Astrocyte (in vitro differentiated cells and primary cell): ENCODE measurements around the gene ADAM22. TPM values are rescaled to one million over a fixed set of nuclear protein-coding genes. Genes with fewer than 3 reads are reported as not detected.

Source experiments
- DNase-seq: peaks from one replicate; pipeline ENCODE4 v3.0.0-alpha.2; 2010; ENCODE audit warnings: low read depth
- FAIRE-seq: peaks from 2 replicates; lab custom pipeline; 2011; peaks lifted over from hg19 to GRCh38; lab: Jason Lieb, UNC
- H2AFZ ChIP-seq: 2 replicates; pipeline ENCODE4 v1.6.0; 2012; ENCODE audit warnings: low read depth, low read length, inconsistent platforms
- H3K27ac ChIP-seq: 2 replicates; pipeline ENCODE4 v1.5.1; 2011; ENCODE audit warnings: low read depth, low read length, inconsistent platforms
- H3K27me3 ChIP-seq: 2 replicates; pipeline ENCODE4 v1.6.0; 2011; ENCODE audit warnings: low read length, inconsistent platforms; ENCODE audit not compliant: insufficient read depth
- H3K36me3 ChIP-seq: 2 replicates; pipeline ENCODE4 v1.5.1; 2011; ENCODE audit warnings: low read length, inconsistent platforms; ENCODE audit not compliant: insufficient read depth
- H3K4me1 ChIP-seq: 2 replicates; pipeline ENCODE4 v1.5.1; 2011; ENCODE audit warnings: low read length, inconsistent platforms; ENCODE audit not compliant: insufficient read depth
- H3K4me2 ChIP-seq: 2 replicates; pipeline ENCODE4 v1.6.0; 2012; ENCODE audit warnings: low read length, inconsistent platforms
- H3K4me3 ChIP-seq: 2 replicates; pipeline ENCODE4 v1.5.1; 2011; ENCODE audit warnings: low read depth, mild to moderate bottlenecking, low read length, inconsistent platforms; ENCODE audit not compliant: insufficient read depth
- H3K79me2 ChIP-seq: 2 replicates; pipeline ENCODE4 v1.6.0; 2012; ENCODE audit warnings: mild to moderate bottlenecking, low read length, inconsistent platforms; ENCODE audit not compliant: insufficient read depth
- H3K9ac ChIP-seq: 2 replicates; pipeline ENCODE4 v1.6.0; 2012; ENCODE audit warnings: mild to moderate bottlenecking, low read length, inconsistent platforms
- H3K9me3 ChIP-seq: 2 replicates; pipeline ENCODE4 v1.5.1; 2012; ENCODE audit warnings: low read depth, mild to moderate bottlenecking, low read length, inconsistent platforms; ENCODE audit not compliant: insufficient read depth
- H4K20me1 ChIP-seq: 2 replicates; pipeline ENCODE4 v1.6.0; 2012; ENCODE audit warnings: low read length, inconsistent platforms; ENCODE audit not compliant: insufficient read depth
- H3K27ac Mint-ChIP-seq: one replicate; pipeline ENCODE4 v1.8.0; 2021; ENCODE audit warnings: mild to moderate bottlenecking, mixed read lengths; ENCODE audit not compliant: unreplicated experiment
- H3K27me3 Mint-ChIP-seq: one replicate; pipeline ENCODE4 v1.8.0; 2021; ENCODE audit warnings: low read depth, mixed read lengths; ENCODE audit not compliant: unreplicated experiment
- H3K36me3 Mint-ChIP-seq: one replicate; pipeline ENCODE4 v1.8.0; 2021; ENCODE audit warnings: low read depth, mixed read lengths; ENCODE audit not compliant: unreplicated experiment
- H3K4me1 Mint-ChIP-seq: one replicate; pipeline ENCODE4 v1.8.0; 2021; ENCODE audit warnings: low read depth, mixed read lengths; ENCODE audit not compliant: unreplicated experiment
- H3K4me3 Mint-ChIP-seq: one replicate; pipeline ENCODE4 v1.8.0; 2021; ENCODE audit warnings: mild to moderate bottlenecking, moderate library complexity, mixed read lengths; ENCODE audit not compliant: unreplicated experiment
- H3K9me3 Mint-ChIP-seq: one replicate; pipeline ENCODE4 v1.8.0; 2021; ENCODE audit warnings: mild to moderate bottlenecking, mixed read lengths; ENCODE audit not compliant: unreplicated experiment
- EZH2 ChIP-seq: IDR thresholded peaks from 2 replicates; pipeline ENCODE4 v1.6.1; 2012; ENCODE audit warnings: mild to moderate bottlenecking, low read length, inconsistent platforms; ENCODE audit not compliant: insufficient read depth
- total RNA-seq: library from RNA; stranded (reverse); gene quantifications from 2 replicates; pipeline ENCODE4 v1.2.1, GENCODE V29; 2021
- TF ChIP-seq, protein P1 (sequence below): IDR thresholded peaks from 2 replicates; pipeline ENCODE4 v1.5.1; 2011; ENCODE audit warnings: low read depth, mild to moderate bottlenecking, inconsistent platforms, low read length, moderate library complexity; ENCODE audit not compliant: insufficient read depth

Gene ADAM22
- total RNA-seq, 1 donor from 2014 or later: 1.5 TPM

DNA sequence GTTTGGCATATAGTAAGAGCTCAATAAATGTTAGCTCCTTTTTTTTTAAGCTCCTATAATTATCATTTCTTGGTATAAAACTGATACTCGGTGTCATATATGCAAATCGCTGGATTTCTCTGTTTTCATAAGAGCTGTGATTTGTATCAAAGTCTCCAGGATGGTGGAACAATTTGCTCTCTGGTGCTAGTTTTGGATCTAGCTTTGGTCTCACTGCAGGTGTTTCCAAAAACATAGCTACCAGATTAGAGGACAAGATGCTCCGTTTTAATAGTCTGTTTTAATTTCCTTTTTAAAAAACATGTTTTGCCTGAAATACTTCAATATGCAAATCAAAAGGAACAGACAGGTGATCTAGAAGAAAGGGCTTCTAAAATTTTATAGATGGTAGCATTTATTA is 25.3 kb downstream of the ADAM22 start:
- Mint-ChIP-seq H3K27me3 (no peaks in the 10 kb centered on the region), H3K4me3 (no peak overlapping the region), H3K36me3 (peaks cover 2% of the 10 kb centered on the region), H3K4me1 (peaks cover 4% of the 10 kb centered on the region), H3K27ac (no peak overlapping the region), H3K9me3 (peaks cover 5% of the 10 kb centered on the region)
- no peaks in the 10 kb centered on the region for H4K20me1 ChIP-seq
- H3K4me2 ChIP-seq: no peak overlapping the region
- no peaks in the 10 kb centered on the region for H3K79me2 ChIP-seq
- H3K27ac ChIP-seq: no peak overlapping the region
- H3K4me3 ChIP-seq: no peak overlapping the region
- no peak overlapping the region for H3K9ac ChIP-seq
- TF ChIP-seq, protein P1, sequence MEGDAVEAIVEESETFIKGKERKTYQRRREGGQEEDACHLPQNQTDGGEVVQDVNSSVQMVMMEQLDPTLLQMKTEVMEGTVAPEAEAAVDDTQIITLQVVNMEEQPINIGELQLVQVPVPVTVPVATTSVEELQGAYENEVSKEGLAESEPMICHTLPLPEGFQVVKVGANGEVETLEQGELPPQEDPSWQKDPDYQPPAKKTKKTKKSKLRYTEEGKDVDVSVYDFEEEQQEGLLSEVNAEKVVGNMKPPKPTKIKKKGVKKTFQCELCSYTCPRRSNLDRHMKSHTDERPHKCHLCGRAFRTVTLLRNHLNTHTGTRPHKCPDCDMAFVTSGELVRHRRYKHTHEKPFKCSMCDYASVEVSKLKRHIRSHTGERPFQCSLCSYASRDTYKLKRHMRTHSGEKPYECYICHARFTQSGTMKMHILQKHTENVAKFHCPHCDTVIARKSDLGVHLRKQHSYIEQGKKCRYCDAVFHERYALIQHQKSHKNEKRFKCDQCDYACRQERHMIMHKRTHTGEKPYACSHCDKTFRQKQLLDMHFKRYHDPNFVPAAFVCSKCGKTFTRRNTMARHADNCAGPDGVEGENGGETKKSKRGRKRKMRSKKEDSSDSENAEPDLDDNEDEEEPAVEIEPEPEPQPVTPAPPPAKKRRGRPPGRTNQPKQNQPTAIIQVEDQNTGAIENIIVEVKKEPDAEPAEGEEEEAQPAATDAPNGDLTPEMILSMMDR: no peak
- no peak for TF ChIP-seq EZH2
- H2AFZ ChIP-seq: no peak overlapping the region
- FAIRE-seq (no peak), DNase-seq (no peak)
- H3K36me3 ChIP-seq: no peaks in the 10 kb centered on the region
- H3K27me3 ChIP-seq: no peaks in the 10 kb centered on the region
- no peaks in the 10 kb centered on the region for H3K4me1 ChIP-seq
- H3K9me3 ChIP-seq: no peaks in the 10 kb centered on the region

DNA sequence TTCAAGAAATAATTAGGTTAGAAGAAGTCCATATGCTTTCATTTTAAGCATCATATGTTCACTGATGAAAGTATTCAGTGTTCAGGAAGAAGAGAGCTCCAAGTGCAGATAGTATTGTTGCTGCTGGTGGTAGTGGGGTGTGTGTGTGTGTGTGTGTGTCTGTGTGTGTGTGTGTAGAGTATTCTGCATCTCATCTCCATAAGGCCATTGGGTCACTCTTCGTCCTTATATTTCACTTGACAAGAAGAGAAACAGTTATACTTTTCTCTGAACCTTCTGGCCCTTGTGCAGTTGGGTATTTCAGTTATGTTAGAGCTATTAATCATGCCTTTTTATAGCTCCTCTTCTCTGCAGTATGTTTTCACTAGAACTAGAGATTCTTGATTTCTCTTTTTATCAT is 26.2 kb downstream of the ADAM22 start:
- Mint-ChIP-seq H3K4me1 (peaks cover 4% of the 10 kb centered on the region), H3K9me3 (peaks cover 2% of the 10 kb centered on the region), H3K4me3 (no peak overlapping the region), H3K27ac (no peak overlapping the region), H3K36me3 (peaks cover 2% of the 10 kb centered on the region), H3K27me3 (no peaks in the 10 kb centered on the region)
- no peaks in the 10 kb centered on the region for H3K79me2 ChIP-seq
- no peak overlapping the region for H2AFZ ChIP-seq
- no peaks in the 10 kb centered on the region for H3K27me3 ChIP-seq
- H3K36me3 ChIP-seq: no peaks in the 10 kb centered on the region
- H3K9me3 ChIP-seq: no peaks in the 10 kb centered on the region
- FAIRE-seq (no peak), DNase-seq (no peak)
- H3K9ac ChIP-seq: no peak overlapping the region
- no peaks in the 10 kb centered on the region for H3K4me1 ChIP-seq
- TF ChIP-seq EZH2: no peak
- TF ChIP-seq, protein P1: no peak
- H3K4me2 ChIP-seq: no peak overlapping the region
- H3K27ac ChIP-seq: no peak overlapping the region
- H3K4me3 ChIP-seq: no peak overlapping the region
- H4K20me1 ChIP-seq: no peaks in the 10 kb centered on the region

DNA sequence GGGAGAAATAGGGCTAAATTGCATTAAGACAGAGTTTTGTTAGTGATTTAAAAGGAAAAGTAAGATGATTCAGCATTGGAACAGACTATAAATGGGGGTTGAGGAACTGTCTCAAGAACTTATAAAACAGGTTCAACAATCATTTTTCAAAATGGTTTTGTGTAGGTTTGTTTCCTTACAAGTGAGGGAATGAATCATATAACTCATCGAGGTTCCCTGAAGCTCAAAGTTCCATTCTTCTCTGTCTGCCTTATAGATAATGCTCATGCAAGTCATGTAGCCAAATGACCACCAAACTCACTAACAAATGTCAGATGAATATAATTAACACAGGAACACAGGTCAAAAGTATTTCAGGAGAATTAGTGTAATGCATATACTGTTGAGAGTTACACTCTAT is 27.7 kb downstream of the ADAM22 start:
- no peak for FAIRE-seq
- Mint-ChIP-seq H3K9me3 (no peaks in the 10 kb centered on the region), H3K4me1 (peaks cover 4% of the 10 kb centered on the region), H3K27me3 (no peaks in the 10 kb centered on the region), H3K36me3 (no peaks in the 10 kb centered on the region), H3K4me3 (no peak overlapping the region), H3K27ac (no peak overlapping the region)
- Histone ChIP-seq H2AFZ (no peak overlapping the region), H3K4me2 (no peak overlapping the region), H3K4me1 (no peaks in the 10 kb centered on the region), H3K9me3 (no peaks in the 10 kb centered on the region), H3K27me3 (no peaks in the 10 kb centered on the region), H3K27ac (no peak overlapping the region), H3K4me3 (no peak overlapping the region), H4K20me1 (no peaks in the 10 kb centered on the region), H3K36me3 (no peaks in the 10 kb centered on the region), H3K79me2 (no peaks in the 10 kb centered on the region), H3K9ac (no peak overlapping the region)
- TF ChIP-seq, protein P1: no peak
- no peak for TF ChIP-seq EZH2
- DNase-seq: no peak
